Measurements from ENCODE around the gene CPLX1.

Gene CPLX1

DNA sequence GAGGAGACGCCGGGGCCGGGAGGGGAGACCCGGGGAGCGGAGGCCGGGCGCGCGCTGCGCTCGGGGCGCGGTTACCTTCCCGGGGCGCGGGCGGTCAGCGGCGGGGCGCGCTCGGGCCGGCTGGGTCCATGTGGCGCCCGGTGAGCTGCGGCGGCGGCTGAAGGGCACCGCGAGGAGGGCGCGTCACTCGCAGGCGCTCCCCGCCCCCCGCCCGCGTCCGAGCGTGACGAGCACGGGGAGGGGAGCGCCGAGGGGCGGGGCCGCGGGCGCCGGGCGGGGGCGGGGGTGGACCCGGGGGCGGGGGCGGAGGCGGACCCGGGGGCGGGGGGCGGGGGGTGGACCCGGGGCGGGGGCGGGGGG, at the start of gene CPLX1:
TSS of gene CPLX1 (minus strand) at position 159 of the 360 bp plus-strand sequence. CDS start 1,607 bp downstream, outside the sequence.
- in situ Hi-C loops (cut with MboI; ENCODE audit: low sequenced_read_pairs): no loop called here

DNA sequence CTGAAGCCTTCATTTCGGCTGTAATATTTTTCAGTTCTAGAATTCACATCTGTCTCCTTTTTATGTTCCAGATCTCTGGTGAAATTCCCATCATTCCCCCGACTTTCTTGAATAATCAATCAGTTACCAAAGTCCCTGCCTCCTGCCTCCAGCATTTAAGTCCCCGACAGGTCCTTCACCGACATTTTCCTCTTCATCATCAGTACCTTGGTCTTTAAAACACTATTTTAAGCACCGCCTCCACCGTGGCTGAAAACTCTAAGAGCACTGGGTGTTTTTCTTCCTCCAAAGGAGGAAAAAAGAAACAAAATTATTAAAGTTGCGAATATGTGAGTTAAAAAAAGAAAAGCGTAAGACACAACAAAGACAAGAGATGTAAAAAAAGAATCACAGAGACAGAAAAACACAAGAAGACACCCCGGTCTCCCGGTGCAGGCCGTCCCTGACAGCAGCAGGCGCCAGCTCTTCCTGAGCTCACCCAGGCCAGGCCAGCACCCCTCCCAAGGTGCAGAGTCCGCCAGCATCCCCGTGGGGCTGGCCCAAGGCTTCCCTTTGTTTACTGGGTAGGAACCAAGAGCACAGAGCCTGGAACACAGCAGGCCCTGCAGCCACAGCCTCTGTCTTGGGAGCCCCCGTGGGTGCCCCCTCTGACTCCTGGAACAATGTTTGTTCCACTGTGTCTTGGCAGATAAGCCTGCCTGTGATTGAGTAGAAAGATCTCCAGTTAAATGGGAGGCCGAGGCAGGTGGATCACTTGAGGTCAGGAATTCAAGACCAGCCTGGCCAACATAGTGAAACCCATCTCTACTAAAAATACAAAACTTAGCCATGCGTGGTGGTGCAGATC, 49.3 kb upstream of the CPLX1 start:
- in situ Hi-C loops (cut with MboI; ENCODE audit: low sequenced_read_pairs): no loop called here

GRCh38 chr4:874056-874455, 48.1 kb upstream of the CPLX1 start:
- in situ Hi-C loops (cut with MboI; ENCODE audit: low sequenced_read_pairs): no loop called here

DNA sequence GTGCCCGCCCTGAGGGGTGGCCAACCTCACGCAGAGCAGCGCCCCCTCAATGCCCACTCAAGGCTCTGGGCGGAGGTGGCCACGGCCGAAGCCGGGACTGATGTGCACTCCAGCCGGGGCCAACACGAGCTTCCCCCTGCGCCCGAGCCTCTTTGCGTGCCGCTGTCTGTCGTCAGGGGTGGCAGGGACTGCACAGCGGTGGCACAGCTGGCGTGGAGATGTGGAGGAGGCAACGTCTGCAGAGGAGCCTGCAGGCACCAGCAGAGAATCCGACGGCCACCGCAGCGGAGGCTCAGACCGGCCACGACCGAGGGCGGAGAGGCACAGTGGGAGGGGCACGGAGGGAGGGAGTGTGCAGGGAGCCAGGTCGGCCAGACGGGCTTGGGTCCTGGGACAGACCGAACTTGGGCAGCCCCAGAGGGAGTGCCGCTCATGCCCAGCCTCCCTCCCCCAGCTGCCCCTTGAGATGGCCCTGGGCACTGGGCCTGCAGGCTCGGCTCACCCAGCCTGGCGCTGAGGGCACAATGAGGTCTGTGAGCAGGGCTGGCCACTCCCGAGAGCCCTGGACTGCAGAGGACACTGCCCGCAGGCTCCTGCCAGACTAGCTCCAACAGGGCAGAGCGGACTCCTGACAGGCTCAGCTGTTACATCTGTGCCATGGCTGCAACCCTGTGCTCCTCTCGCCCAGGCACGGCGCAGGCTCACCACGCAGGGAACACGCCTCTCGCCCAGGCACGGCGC, 46.5 kb upstream of the CPLX1 start:
- in situ Hi-C loops (cut with MboI; ENCODE audit: low sequenced_read_pairs): no loop called here

- in situ Hi-C loops (cut with MboI; ENCODE audit: low sequenced_read_pairs): no loop called here
Measured at GRCh38 chr4:871484-871883, 45.6 kb upstream of the CPLX1 start.

- in situ Hi-C loops (cut with MboI; ENCODE audit: low sequenced_read_pairs): no loop called here
Measured at GRCh38 chr4:870951-871350, 45.0 kb upstream of the CPLX1 start.

DNA sequence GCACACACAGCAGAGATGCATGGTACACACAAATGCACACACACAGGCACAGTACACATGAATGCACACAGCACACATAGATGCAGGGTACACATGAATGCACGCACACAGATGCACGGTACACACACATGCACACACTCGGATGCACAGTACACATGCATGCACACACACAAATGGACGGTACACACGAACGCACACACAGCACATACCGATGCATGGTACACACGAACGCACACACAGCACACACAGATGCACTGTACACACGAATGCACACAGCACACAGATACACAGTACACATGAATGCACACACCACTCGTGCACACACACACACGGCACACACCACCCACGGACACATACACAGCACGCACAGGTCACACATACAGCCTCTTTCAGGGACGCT, 43.8 kb upstream of the CPLX1 start:
- in situ Hi-C loops (cut with MboI; ENCODE audit: low sequenced_read_pairs): no loop called here

- in situ Hi-C loops (cut with MboI; ENCODE audit: low sequenced_read_pairs): no loop called here
Measured at GRCh38 chr4:868421-868820, 42.5 kb upstream of the CPLX1 start.

GRCh38 chr4:867526-868250, 41.8 kb upstream of the CPLX1 start:
- in situ Hi-C loops (cut with MboI; ENCODE audit: low sequenced_read_pairs): no loop called here

GRCh38 chr4:866761-867390, 40.9 kb upstream of the CPLX1 start:
- in situ Hi-C loops (cut with MboI; ENCODE audit: low sequenced_read_pairs): no loop called here

GRCh38 chr4:866068-866760, 40.3 kb upstream of the CPLX1 start:
- in situ Hi-C loops (cut with MboI; ENCODE audit: low sequenced_read_pairs): no loop called here

DNA sequence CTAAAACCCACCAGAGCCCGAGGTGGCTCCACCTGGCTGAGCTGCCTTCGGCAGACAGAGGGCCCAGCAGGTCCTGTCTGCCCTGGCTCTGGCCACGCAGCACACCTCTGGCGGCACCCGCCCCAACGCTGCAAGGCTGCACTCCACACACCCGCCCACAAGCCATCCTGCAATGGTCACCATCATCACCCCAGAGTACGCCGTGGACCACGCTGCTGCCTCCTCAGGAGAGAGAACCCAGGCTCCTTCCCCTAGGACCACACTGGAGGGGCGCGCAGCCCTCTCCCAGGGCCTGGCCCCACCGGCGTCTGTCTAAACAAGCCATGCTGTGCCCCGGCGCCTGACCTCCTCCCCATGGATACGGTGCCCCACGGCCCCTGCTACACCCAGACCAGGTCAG, 39.6 kb upstream of the CPLX1 start:
- in situ Hi-C loops (cut with MboI; ENCODE audit: low sequenced_read_pairs): no loop called here

DNA sequence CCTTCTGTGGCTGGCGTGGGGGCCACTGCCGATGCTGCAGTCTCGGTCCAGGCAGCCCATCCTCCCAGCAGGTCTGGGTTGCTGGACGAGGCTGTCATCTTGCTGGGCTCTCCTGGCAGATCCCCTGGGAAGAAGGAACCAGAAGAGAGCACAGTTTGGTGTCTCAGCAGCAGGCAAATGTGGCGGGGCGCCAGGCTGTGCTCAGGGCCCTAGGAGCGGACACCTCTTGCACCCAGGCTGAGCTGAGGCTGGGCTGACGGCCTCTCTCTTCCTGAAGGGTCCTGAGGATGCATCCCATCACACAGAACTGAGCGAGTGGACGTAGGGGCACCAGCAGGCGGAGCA, 39.2 kb upstream of the CPLX1 start:
- in situ Hi-C loops (cut with MboI; ENCODE audit: low sequenced_read_pairs): no loop called here

DNA sequence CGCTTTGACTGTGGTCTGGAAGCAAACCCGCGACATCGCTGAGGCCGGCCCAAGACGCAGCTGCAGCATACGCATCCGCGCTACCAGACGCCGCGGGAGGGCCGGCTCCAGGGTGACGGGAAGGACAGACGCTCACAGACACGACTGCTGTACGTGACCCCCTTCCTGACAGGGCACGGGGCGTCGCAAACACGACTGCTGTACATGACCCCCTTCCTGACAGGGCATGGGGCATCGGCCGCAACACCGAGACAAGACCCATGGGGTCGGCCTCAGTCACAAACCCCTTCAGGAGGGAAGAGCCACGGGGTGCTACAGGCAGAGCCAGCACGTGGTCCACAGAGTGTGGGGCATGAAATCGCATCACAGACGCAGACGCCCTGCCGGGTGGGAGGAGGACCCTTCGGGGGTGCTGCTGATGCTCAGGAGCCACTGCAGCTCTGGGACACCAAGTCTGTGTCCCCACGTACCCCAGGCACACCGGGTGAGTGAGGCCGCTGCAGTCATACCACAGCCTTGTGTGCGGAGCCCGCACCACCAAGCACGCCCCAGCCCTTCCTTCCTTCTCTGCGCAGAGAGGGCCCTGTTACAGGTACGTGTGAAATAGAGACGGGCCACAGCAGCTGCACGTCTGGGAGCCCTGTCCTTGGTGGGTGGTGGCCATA, 38.7 kb upstream of the CPLX1 start:
- in situ Hi-C loops (cut with MboI; ENCODE audit: low sequenced_read_pairs): no loop called here

DNA sequence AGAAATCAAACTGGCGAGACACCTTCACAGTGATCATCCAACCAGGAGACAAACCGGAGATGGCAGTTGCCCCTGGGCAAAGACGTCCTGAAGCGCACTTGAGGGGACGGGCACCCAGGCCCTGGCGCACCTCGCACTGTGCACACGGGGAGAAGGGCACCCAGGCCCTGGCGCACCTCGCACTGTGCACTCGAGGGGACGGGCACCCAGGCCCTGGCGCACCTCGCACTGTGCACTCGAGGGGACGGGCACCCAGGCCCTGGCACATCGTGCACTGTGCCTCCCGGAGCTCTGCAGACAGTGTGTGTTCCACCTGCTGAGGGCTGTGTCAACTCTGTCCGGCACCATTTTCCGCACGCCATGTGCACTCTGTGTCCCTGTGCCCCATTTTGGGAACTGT, 34.6 kb upstream of the CPLX1 start:
- in situ Hi-C loops (cut with MboI; ENCODE audit: low sequenced_read_pairs): no loop called here

DNA sequence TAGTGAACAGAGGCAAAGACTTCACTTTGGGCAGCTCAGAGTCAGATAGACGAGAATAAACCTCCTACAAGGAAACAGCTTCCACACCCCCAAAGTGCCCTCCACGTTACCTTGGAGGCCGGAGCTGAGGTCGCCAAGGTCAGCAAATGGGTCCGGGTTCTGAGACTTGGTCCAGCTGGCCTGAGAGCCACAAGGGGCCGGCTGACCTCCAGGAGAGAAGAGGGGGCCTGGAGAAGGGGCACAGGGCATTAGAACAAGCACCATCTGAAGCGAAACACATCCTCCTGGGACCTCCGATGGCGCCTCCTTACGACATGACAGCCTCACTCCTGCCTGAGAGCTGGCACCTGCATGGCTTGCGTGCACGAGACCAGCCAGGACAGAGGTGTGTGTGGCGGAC, 33.6 kb upstream of the CPLX1 start:
- in situ Hi-C loops (cut with MboI; ENCODE audit: low sequenced_read_pairs): no loop called here

DNA sequence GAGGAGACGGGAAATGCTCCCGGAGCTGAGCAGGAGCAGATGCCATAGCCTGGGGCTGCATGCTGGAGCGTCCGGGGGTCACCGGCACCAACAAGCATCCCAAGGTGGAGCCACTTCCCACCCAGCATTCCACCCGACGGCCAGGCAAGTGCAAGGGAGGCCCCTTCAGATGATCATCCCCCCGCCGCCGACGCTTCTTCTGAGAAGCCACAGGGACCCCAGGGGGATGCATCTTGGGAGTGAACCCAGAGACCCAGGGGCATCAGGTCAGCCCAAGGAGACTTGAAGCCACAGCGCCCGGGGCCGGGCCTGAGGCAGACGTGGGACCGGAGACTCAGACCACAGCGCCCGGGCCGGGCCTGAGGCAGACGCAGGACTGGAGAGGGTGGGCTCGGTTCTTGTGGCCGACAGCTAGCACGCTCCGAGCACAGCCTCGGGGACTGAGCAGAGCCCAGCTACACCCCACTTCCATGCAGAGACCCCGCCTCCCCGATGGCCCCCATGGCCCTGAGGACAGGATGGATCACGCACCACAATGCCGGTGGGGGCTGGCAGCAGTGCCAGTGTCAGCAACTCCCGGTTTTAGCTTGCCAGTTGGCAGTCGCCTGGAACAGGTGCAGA, 33.0 kb upstream of the CPLX1 start:
- in situ Hi-C loops (cut with MboI; ENCODE audit: low sequenced_read_pairs): no loop called here

DNA sequence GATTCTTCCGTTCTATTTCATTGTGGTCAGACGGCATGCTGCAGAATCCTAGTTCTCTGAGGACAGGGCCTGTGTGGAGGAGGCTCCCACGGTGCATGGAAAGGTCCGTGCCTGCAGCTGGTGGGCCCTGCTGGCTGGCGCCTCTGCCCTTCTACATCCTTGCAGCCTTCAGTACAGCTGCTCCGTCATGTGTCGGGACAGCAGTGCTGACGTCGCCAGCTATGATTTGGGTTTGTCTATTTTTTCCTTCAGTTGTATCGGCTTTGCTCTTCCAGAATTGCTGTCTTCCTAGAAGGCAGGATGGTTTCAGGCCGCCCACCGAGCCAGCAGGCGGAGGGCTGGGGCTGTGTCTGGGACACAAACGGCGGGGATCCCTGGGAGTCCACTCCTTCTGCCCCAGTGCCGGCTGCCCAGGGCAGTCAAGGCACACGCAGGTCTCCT, 32.1 kb upstream of the CPLX1 start:
- in situ Hi-C loops (cut with MboI; ENCODE audit: low sequenced_read_pairs): no loop called here

GRCh38 chr4:857461-857860, 31.5 kb upstream of the CPLX1 start:
- in situ Hi-C loops (cut with MboI; ENCODE audit: low sequenced_read_pairs): no loop called here
